Activated B cell treated with CpG ODN at 0.5 μM for 24 hours (primary cell): ENCODE data around the gene ATXN2. TPM values are rescaled to one million over a fixed set of nuclear protein-coding genes. Genes with fewer than 3 reads are reported as not detected.

Source experiments
- ATAC-seq: fragments of 200-7000 bp; cut with Tn5 transposase; one replicate; pipeline ENCODE4 v1.10.0; 2021; ENCODE audit warnings: low read depth, mild to moderate bottlenecking, moderate library complexity
- CTCF ChIA-PET: fragments of 350-600 bp; sonication (Branson Sonifier 250); formaldehyde crosslinking; loops from one replicate; lab custom pipeline; 2021; ENCODE audit warnings: antibody characterized with exemption; lab: Charles Lee
- POLR2A ChIA-PET: fragments of 350-600 bp; sonication (Branson Sonifier 250); formaldehyde crosslinking; loops from one replicate; lab custom pipeline; 2021; ENCODE audit warnings: antibody characterized with exemption; lab: Charles Lee
- DNase-seq: peaks from one replicate; pipeline ENCODE4 v3.0.0; 2022
- H3K27ac Mint-ChIP-seq: one replicate; pipeline ENCODE4 v1.8.0; 2020; ENCODE audit warnings: mixed read lengths
- H3K27me3 Mint-ChIP-seq: one replicate; pipeline ENCODE4 v1.8.0; 2021; ENCODE audit warnings: mixed read lengths
- H3K36me3 Mint-ChIP-seq: one replicate; pipeline ENCODE4 v1.8.0; 2021; ENCODE audit warnings: low read depth, mixed read lengths
- H3K4me1 Mint-ChIP-seq: one replicate; pipeline ENCODE4 v1.8.0; 2021; ENCODE audit warnings: mixed read lengths
- H3K4me3 Mint-ChIP-seq: one replicate; pipeline ENCODE4 v1.8.0; 2020; ENCODE audit warnings: mild to moderate bottlenecking, mixed read lengths
- H3K9me3 Mint-ChIP-seq: one replicate; pipeline ENCODE4 v1.8.0; 2020; ENCODE audit warnings: mixed read lengths
- intact Hi-C: fragments of 100-400 bp; cut with micrococcal nuclease; formaldehyde crosslinking; loops from one replicate; pipeline ENCODE4 v1.15.1; 2024
- total RNA-seq: library from RNA; stranded (reverse); gene quantifications from 2 replicates; pipeline ENCODE4 v1.2.3, GENCODE V29; 2022
- TF ChIP-seq, protein P1 (sequence below): fragments of 200-600 bp; IDR thresholded peaks from one replicate; pipeline ENCODE4 v1.8.0; 2022; ENCODE audit warnings: antibody characterized with exemption, mild to moderate bottlenecking

The ATXN2 gene
- total RNA-seq, 1 donor from 2014 or later, result 46.2 TPM

DNA sequence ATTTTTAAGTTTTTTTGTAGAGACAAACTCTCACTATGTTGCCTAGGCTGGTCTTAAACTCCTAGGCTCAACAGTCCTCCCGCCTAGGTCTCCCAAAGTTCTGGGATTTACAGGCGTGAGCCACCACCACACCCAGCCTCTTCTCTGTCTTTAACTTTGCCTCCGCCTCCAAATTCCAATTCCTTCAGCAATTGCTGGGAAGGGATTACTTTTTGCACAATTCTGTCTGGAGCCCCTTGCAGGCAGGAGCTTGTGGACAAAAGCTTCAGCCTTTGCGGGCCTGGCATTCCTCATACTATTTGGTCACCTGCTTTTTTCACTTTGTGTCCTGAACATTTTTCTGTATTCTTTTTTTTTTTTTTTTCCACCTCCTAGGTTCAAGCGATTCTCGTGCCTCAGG, 167.3 kb downstream of the ATXN2 start:
- Mint-ChIP-seq H3K27ac (peak overlapping the region; percentile 65), H3K4me3 (peak overlapping the region; percentile 73), H3K36me3 (peaks cover 13% of the 10 kb centered on the region), H3K4me1 (peaks cover 91% of the 10 kb centered on the region), H3K27me3 (no peaks in the 10 kb centered on the region), H3K9me3 (no peaks in the 10 kb centered on the region)
- intact Hi-C loops, result no loop called here
- POLR2A ChIA-PET, result interaction anchor here (1.4 to 6.9 kb wide), 3 partner anchors 10 to 28 kb away, joined by 3 to 122 read pairs (median 30); no protein-coding TSS in a partner anchor
- ATAC-seq, result no peak
- CTCF ChIA-PET, result no interaction called here
- TF ChIP-seq, protein P1, sequence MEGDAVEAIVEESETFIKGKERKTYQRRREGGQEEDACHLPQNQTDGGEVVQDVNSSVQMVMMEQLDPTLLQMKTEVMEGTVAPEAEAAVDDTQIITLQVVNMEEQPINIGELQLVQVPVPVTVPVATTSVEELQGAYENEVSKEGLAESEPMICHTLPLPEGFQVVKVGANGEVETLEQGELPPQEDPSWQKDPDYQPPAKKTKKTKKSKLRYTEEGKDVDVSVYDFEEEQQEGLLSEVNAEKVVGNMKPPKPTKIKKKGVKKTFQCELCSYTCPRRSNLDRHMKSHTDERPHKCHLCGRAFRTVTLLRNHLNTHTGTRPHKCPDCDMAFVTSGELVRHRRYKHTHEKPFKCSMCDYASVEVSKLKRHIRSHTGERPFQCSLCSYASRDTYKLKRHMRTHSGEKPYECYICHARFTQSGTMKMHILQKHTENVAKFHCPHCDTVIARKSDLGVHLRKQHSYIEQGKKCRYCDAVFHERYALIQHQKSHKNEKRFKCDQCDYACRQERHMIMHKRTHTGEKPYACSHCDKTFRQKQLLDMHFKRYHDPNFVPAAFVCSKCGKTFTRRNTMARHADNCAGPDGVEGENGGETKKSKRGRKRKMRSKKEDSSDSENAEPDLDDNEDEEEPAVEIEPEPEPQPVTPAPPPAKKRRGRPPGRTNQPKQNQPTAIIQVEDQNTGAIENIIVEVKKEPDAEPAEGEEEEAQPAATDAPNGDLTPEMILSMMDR, result no peak
- DNase-seq, result no peak

DNA sequence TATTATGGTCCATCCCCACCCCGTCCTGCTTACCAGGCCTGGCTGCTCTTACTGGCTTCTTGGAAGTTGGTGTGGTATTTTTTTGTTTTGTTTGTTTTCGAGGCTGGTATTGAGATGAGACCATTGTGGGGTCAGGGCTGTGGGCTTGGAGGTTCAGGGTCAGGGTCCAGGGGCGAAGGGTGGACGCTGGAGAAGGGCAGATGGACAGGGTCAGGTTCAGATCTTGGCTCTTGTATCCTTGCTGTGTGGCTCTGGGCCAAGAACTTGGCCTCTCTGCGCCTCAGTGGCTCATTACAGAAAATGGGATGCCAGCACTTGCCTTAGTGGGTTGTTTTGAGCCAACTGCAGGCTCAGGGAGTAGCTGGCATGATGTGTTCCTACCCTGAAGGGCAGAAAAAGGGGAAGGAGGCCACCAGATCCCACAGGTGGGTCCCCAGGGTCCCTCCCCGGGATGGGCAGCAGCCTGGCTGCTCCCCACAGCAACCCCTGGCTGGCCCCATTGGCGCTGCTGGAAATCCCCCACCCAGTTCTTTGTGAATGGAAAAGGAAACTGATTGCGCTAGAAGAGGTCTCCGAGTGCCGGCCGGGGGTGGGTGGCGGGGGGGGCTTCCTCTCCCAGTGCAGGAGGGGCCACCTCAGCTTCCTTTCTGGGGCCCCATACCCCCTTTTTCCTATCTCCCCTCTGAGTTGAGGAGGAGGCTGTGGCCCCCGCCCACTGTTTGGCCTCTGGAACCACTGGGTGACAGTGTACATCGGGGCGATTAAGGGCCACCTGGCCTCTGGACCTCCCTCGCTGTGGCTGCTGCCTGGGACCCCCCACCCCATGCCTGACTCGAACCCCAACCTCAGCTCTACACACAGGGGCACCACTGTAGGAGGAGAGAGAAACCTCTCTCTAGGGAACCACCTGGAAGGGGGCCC, 168.4 kb downstream of the ATXN2 start:
- ATAC-seq (peak; percentile 13), DNase-seq (peak; percentile 58)
- peak overlapping the region; percentile 69 for H3K27ac Mint-ChIP-seq
- no peaks in the 10 kb centered on the region for H3K9me3 Mint-ChIP-seq
- H3K27me3 Mint-ChIP-seq, result no peaks in the 10 kb centered on the region
- intact Hi-C loops, result loop anchor here (1.0 kb wide), 2 partner anchors 15 to 25 kb away; partner anchors contain the start of gene SH2B3
- H3K4me3 Mint-ChIP-seq, result peak overlapping the region; percentile 75
- H3K4me1 Mint-ChIP-seq, result peaks cover 91% of the 10 kb centered on the region
- POLR2A ChIA-PET, result interaction anchor here (0.7 to 6.9 kb wide), 8 partner anchors 7 to 31 kb away, joined by 3 to 122 read pairs (median 10); no protein-coding TSS in a partner anchor
- TF ChIP-seq, protein P1, result no peak
- H3K36me3 Mint-ChIP-seq, result peaks cover 21% of the 10 kb centered on the region
- CTCF ChIA-PET, result interaction anchor here (1.4 to 1.8 kb wide), 6 partner anchors 14 to 34 kb away, joined by 3 to 11 read pairs (median 7); no protein-coding TSS in a partner anchor

DNA sequence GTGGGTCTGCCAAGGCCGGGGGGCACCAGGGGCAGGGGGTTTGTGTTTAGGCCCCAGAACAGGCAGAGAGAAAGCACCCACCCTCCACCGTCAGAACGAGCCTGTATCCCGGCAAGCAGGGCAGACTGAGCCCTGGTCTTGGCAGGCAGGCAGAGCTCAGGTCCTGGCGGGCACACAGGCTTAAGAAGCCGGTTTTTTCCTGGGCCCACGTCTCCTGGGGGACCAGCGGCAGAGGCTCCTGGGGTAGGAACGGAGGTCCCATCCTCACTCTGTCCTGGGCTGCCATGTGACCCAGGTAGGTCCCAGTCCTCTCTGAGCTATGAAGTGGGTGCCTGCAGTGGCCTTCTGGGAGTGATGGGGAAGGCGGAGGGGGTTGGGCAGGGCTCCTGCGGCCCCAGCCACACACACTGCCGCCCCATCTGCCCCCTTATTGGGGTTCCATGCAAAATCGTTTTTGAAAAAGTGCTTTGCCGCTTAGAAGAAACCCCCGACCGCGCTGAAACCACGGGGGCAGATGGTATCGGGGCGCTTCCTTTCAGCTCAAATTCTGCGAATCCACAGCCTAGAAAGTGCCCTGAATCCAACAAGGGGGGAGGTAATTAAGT, 169.2 kb downstream of the ATXN2 start:
- ATAC-seq, result no peak
- Mint-ChIP-seq H3K36me3 (peaks cover 26% of the 10 kb centered on the region), H3K27ac (peak overlapping the region; percentile 69), H3K9me3 (no peaks in the 10 kb centered on the region), H3K4me3 (peak overlapping the region; percentile 75), H3K27me3 (no peaks in the 10 kb centered on the region), H3K4me1 (peaks cover 91% of the 10 kb centered on the region)
- no peak for DNase-seq
- POLR2A ChIA-PET, result interaction anchor here (0.8 to 6.9 kb wide), 8 partner anchors 8 to 26 kb away, joined by 3 to 122 read pairs (median 10); no protein-coding TSS in a partner anchor
- CTCF ChIA-PET, result interaction anchor here (1.4 to 1.8 kb wide), 6 partner anchors 15 to 33 kb away, joined by 3 to 11 read pairs (median 7); no protein-coding TSS in a partner anchor
- TF ChIP-seq, protein P1, result no peak
- intact Hi-C loops, result loop anchor here (1.0 kb wide), 2 partner anchors 15 to 25 kb away; partner anchors contain the start of gene SH2B3

DNA sequence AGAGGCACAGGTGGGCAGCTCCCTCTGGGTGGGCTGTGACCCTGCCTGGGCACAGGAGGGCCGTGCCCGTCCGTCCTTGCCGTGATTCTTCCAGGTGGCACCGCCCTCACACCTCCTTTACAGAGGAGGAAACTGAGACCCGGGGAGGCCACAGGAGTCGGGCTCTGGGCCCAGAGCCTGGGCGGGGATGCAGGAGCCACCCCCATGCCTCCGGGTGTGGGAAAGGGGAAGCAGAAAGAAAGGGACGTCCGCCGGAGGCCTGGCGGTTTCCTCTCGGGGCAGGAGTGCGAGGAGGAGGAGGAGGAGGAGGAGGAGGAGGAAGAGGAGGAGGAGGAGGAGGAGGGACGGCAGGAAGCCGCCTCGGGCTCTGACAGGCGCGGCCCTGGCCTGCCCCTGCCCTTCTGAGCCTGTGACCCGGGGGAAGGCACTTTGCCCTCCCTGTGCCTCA, 170.4 kb downstream of the ATXN2 start:
- DNase-seq (no peak), ATAC-seq (no peak)
- ChIA-PET CTCF (interaction anchor here (1.4 kb wide), 2 partner anchors 24 to 32 kb away, joined by 3 to 4 read pairs; no protein-coding TSS in a partner anchor), POLR2A (interaction anchor here (0.7 to 3.5 kb wide), 10 partner anchors 11 to 1058 kb away, joined by 3 to 30 read pairs (median 8); no protein-coding TSS in a partner anchor)
- Mint-ChIP-seq H3K4me1 (peaks cover 87% of the 10 kb centered on the region), H3K27me3 (no peaks in the 10 kb centered on the region), H3K27ac (no peak overlapping the region), H3K9me3 (no peaks in the 10 kb centered on the region), H3K4me3 (peak overlapping the region; percentile 65), H3K36me3 (peaks cover 36% of the 10 kb centered on the region)
- TF ChIP-seq, protein P1, result no peak
- intact Hi-C loops, result no loop called here
